GM19240 (cell line): ENCODE results near the gene TRIM51G.
"Not testable (repeated sequence)": the region's sequence is repeated elsewhere in the genome, so short reads cannot be mapped to it uniquely, and the experiment has no call there.

Experiments used
- DNase-seq: peaks from one replicate; pipeline ENCODE4 v3.0.0; 2011; ENCODE audit warnings: low spot score; ENCODE audit not compliant: insufficient read length

The TRIM51G gene

GRCh38 chr11:48983785-48984184, at the start of gene TRIM51G:
Gene TRIM51G (minus strand): TSS chr11:48983885. CDS start chr11:48981695, 2,190 bp downstream.
- not testable (repeated sequence) for DNase-seq

DNA sequence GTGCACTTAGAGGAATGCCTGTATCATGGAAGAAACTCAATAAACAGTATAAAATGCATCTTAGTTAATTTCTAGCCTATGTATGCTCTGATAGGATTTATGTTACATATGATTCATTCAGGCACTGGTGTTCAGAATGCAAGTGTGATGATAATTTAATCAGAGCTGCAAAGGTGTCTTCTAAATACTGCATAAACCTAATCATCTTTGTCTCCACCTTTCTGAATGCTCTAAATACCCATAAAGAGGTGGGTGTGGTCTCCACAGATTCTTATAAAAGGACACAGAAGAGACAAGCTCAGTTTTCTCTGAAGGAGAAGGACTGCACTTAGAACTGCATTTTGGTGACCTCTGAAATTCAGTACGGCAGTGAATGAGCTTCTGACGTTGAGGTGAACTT, 44.8 kb upstream of the TRIM51G start, which contains the start of gene TRIM49B:
Gene TRIM49B, plus strand, starts transcription at position 301 of the 400 bp plus-strand sequence. CDS start 2,777 bp downstream, outside the sequence.
- DNase-seq = not testable (repeated sequence)

DNA sequence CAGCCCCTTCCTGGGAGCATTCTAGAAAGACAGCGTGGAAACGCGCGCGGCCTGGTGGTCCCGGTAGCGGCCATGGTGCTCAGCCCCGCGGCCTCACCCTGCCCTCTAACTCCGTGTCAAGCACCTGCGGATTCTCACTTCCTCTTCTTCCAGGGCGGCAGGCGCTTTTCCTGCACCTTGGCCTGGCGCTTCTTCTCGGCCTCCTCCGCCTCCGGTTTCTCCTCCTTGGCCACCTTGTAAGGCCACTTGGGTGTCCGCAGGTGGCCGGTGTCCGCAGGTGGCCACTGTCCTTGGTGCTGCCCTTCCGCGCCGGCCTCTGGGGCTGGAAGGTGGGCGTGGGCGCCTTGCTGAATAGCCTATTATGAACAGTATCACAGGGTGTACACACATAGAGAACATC, 15.1 kb downstream of the TRIM51G start:
- DNase-seq = not testable (repeated sequence)

DNA sequence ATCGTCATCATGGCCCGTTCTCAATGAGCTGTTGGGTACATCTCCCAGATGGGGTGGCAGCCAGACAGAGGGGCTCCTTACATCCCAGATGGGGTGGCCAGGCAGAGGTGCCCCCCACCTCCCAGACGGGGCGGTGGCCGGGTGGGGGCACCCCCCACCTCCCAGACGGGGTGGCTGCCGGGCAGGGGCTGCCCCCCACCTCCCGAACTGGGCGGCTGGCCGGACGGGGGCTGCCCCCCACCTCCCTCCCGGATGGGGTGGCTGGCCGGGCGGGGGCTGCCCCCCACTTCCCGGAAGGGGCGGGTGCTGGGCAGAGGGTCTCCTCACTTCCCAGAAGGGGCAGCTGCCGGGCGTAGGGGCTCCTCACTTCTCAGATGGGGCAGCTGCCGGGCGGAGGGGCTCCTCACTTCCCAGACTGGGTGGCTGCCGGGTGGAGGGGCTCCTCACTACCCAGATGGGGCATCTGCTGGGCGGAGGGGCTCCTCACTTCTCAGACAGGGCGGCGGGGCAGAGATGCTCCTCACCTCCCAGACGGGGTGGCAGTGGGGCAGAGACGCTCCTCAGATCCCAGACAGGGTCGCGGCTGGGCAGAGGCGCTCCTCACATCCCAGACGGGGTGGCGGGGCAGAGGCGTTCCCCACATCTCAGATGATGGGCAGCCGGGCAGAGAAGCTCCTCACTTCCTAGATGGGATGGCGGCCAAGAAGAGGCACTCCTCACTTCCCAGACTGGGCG, 28.2 kb downstream of the TRIM51G start:
- DNase-seq = not testable (repeated sequence)

- not testable (repeated sequence) for DNase-seq
Observed at GRCh38 chr11:48945796-48946195, 37.9 kb downstream of the TRIM51G start.
